NCI-H1930 (cell line): ENCODE results near the gene ADGRB2.

Experiments
- DNase-seq, 2 experiments: peaks; one replicate each; lab custom pipeline; 2025; lab: John Stamatoyannopoulos, UW

Gene ADGRB2

GRCh38 chr1:31749785-31750735 lies 14.1 kb downstream of the ADGRB2 start:
- no peak for DNase-seq

- no peak for DNase-seq
These were observed 15.8 kb downstream of the ADGRB2 start for GRCh38 chr1:31748365-31748764.

GRCh38 chr1:31747304-31747703 lies 16.8 kb downstream of the ADGRB2 start:
- DNase-seq: no peak

GRCh38 chr1:31746687-31747086 lies 17.5 kb downstream of the ADGRB2 start:
- no peak for DNase-seq

- no peak for DNase-seq
These were observed 18.0 kb downstream of the ADGRB2 start for GRCh38 chr1:31745946-31746670.

- DNase-seq: no peak
These were observed 18.8 kb downstream of the ADGRB2 start for GRCh38 chr1:31745096-31745945.

GRCh38 chr1:31744165-31744888 lies 19.8 kb downstream of the ADGRB2 start:
- no peak for DNase-seq

GRCh38 chr1:31742462-31743212 lies 21.5 kb downstream of the ADGRB2 start:
- DNase-seq: no peak

GRCh38 chr1:31739346-31739745 lies 24.8 kb downstream of the ADGRB2 start:
- no peak for DNase-seq

GRCh38 chr1:31736675-31737074 lies 27.5 kb downstream of the ADGRB2 start:
- DNase-seq: no peak

- DNase-seq: no peak
These were observed 28.6 kb downstream of the ADGRB2 start for GRCh38 chr1:31735571-31735970.

GRCh38 chr1:31734582-31735107 lies 29.5 kb downstream of the ADGRB2 start:
- no peak for DNase-seq

- DNase-seq: no peak
These were observed 30.5 kb downstream of the ADGRB2 start for GRCh38 chr1:31733389-31734219.

- no peak for DNase-seq
These were observed 31.3 kb downstream of the ADGRB2 start for GRCh38 chr1:31732751-31733289.

- DNase-seq: no peak
These were observed 31.8 kb downstream of the ADGRB2 start for GRCh38 chr1:31732343-31732742.

GRCh38 chr1:31731049-31731565 lies 33.0 kb downstream of the ADGRB2 start:
- DNase-seq: no peak

- DNase-seq: no peak
These were observed 33.6 kb downstream of the ADGRB2 start for GRCh38 chr1:31730336-31731048.

GRCh38 chr1:31727849-31728248 lies 36.3 kb downstream of the ADGRB2 start:
- DNase-seq: no peak
